Uterus (tissue), 2 donors: ENCODE data around the gene SAMD14.

Source experiments
- POLR2A ChIP-seq, 2 donors: fragments of 450-650 bp; IDR thresholded peaks; one replicate each; pipeline ENCODE4 v1.6.1; 2016; ENCODE audit warnings: antibody characterized with exemption in 2 of 2, mild to moderate bottlenecking in 1 of 2, moderate library complexity in 1 of 2
- TF ChIP-seq, protein P1 (sequence below), 4 experiments: fragments of 200-600 bp in 2 of 4; fragments of 450-650 bp in 2 of 4; sonication (generic) in 2 of 4; IDR thresholded peaks; one replicate each; pipeline ENCODE4 v1.5.1; 2016 to 2019; ENCODE audit warnings: antibody characterized with exemption in 4 of 4, mild to moderate bottlenecking in 2 of 4, moderate library complexity in 1 of 4

DNA sequence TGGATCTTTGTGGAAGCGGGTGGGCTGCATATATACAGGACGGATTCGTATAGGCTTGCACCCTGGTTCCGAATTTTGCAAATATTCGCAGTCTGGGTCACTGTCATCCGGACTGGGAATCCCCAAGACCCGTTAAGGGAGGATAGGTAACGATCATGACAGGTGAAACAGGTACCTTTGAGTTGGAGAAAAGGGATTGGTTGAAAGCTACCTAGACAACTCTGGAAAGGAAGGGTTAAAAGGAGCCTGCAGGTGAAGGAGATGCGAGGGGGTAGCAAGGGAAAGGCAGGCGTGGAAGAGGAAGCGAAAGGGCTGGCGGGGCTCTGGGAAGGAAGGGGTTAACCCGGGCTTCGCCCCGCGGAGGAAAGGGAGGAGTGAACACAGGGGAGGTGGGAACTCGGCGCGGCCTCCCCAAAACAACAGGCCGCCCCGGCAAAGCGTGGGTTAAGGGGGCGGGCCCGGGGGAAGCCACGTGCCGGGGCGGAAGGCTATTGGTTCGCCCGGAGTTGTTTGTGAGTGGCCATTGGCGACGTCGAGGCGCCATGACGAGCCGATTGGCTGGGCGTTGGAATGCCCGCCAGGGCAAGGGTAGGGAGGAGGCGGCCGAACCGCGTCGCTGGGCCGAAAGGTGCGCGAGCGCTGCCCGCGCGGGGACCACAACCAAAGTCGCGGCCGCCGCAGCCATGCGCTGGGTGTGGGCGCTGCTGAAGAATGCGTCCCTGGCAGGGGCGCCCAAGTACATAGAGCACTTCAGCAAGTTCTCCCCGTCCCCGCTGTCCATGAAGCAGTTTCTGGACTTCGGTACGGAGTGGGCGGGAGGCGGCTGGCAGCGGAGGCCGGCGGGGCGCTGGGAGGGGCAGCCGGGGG, 35.0 kb downstream of the SAMD14 start, which contains the start of gene PDK2:
- TF ChIP-seq, protein P1, sequence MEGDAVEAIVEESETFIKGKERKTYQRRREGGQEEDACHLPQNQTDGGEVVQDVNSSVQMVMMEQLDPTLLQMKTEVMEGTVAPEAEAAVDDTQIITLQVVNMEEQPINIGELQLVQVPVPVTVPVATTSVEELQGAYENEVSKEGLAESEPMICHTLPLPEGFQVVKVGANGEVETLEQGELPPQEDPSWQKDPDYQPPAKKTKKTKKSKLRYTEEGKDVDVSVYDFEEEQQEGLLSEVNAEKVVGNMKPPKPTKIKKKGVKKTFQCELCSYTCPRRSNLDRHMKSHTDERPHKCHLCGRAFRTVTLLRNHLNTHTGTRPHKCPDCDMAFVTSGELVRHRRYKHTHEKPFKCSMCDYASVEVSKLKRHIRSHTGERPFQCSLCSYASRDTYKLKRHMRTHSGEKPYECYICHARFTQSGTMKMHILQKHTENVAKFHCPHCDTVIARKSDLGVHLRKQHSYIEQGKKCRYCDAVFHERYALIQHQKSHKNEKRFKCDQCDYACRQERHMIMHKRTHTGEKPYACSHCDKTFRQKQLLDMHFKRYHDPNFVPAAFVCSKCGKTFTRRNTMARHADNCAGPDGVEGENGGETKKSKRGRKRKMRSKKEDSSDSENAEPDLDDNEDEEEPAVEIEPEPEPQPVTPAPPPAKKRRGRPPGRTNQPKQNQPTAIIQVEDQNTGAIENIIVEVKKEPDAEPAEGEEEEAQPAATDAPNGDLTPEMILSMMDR (IDR thresholded peaks at IDR 0.05) = peak in 2 of 4 experiments; percentile 32 to 48
- peak; percentile 65 to 67 for TF ChIP-seq POLR2A (IDR thresholded peaks at IDR 0.05)
